T follicular helper cell (primary cell): Measurements from ENCODE around the gene BRICD5.

Experiments used
- DNase-seq: peaks from one replicate; pipeline ENCODE4 v3.0.0-alpha.2; 2020; ENCODE audit warnings: low read depth

BRICD5 gene

GRCh38 chr16:2163211-2163881 is 47.3 kb downstream of the BRICD5 start:
- no peak for DNase-seq

DNA sequence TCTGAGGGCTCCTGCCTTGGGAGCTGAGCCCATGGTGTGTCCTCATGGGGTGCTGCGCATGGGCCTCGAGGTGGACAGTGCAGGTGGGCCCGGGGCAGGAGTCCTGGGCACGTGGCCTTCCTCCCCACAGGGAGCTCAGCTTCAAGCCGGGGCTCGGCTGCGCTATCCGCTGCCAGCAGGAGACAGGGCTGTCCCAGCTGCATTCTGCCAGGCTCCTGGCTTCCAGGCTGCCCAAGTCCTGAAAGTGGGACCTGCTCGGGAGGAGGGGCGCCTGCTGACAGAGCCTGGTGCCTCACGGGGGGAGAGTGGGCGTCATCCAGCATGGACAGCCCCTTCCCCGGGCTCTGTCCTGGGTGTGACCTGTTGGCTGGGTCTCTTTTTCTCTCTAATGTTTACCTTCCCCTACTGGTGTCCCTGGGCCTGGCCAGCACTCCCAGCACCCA is 48.0 kb downstream of the BRICD5 start:
- no peak for DNase-seq

GRCh38 chr16:2161911-2162310 is 48.8 kb downstream of the BRICD5 start:
- DNase-seq = no peak

- no peak for DNase-seq
Observed at GRCh38 chr16:2160915-2161551, 49.6 kb downstream of the BRICD5 start.
